Pancreas (tissue), 10 donors: ENCODE results near the gene ELP5. TPM values are rescaled to one million over a fixed set of nuclear protein-coding genes. Genes with fewer than 3 reads are reported as not detected.

Experiments used
- ATAC-seq, 4 donors: fragments of 200-7000 bp; cut with Tn5 transposase; one replicate each; pipeline versions ENCODE4 v1.8.0 to v1.9.1; 2020; ENCODE audit warnings: mild to moderate bottlenecking in 4 of 4, moderate library complexity in 4 of 4
- DNase-seq, 6 donors: peaks; one replicate each; pipeline ENCODE4 v3.0.0-alpha.2; 2020
- FAIRE-seq: peaks from 2 replicates; lab custom pipeline; 2012; peaks lifted over from hg19 to GRCh38; lab: Jason Lieb, UNC
- H3K27ac ChIP-seq, 4 donors: fragments of 200-600 bp; sonication (generic); 1 replicate in 3 of 4; 2 replicates in 1 of 4; pipeline versions ENCODE4 v1.5.0 to v1.8.0; 2020
- H3K27me3 ChIP-seq, 4 donors: fragments of 200-600 bp; one replicate each; pipeline ENCODE4 v1.8.0; 2021
- H3K36me3 ChIP-seq, 3 donors: fragments of 200-600 bp; sonication (generic) in 1 of 3; one replicate each; pipeline versions ENCODE4 v1.5.0 to v1.8.0; 2020 to 2021
- H3K4me1 ChIP-seq, 3 donors: fragments of 200-600 bp; one replicate each; pipeline ENCODE4 v1.8.0; 2021
- H3K4me3 ChIP-seq, 4 donors: fragments of 200-600 bp; sonication (generic) in 2 of 4; one replicate each; pipeline versions ENCODE4 v1.5.0 to v1.8.0; 2020 to 2021
- H3K9me3 ChIP-seq, 4 donors: fragments of 200-600 bp; one replicate each; pipeline ENCODE4 v1.8.0; 2021
- CTCF ChIP-seq, 4 donors: fragments of 200-600 bp; sonication (generic) in 3 of 4; IDR thresholded peaks; one replicate each; pipeline versions ENCODE4 v1.5.0 to v1.8.0; 2021; ENCODE audit warnings: antibody characterized with exemption in 4 of 4
- whole genome bisulfite sequencing, 2 donors: extraction: QIAGEN DNeasy Blood & Tissue Kit; methylation state at CpG; one replicate each; pipeline ENCODE4 v1.1.7; 2013; 5-methylcytosine and 5-hydroxymethylcytosine counted together
- intact Hi-C, 3 donors: fragments of 100-400 bp; cut with DNase I; formaldehyde crosslinking; loops; one replicate each; pipeline versions ENCODE4 v1.11.1 to v1.14.2; 2022
- polyA plus RNA-seq, 2 donors: library from polyadenylated mRNA; stranded (reverse); fragments of 200-250 nt; gene quantifications; one replicate each; pipeline ENCODE4 v1.2.3, GENCODE V29; 2013
- total RNA-seq, 6 donors: library from RNA; stranded (reverse); fragmentation: NEBNext Ultra II Directional in 4 of 6; extraction: Animal tissue kit (Norgen Biotek cat#: 25700) in 4 of 6; gene quantifications; one replicate each; pipeline versions ENCODE4 v1.2.1 to v1.2.4, GENCODE V29; 2021 to 2023
- donor health status: healthy with polysubstance abuse.
- donor health status: DM: no; HTN: no; CAD: no; lungs with moderate emphysema.
- donor health status: DM: no; HTN: no; CAD: no.
- donor health status: control.
- donor health status: control.
- donor health status: Bipolar disorder and iron deficiency.
- donor health status: DM: yes; HTN: yes; CAD: no.
- donor health status: DM: no; HTN: no; CAD: no.
- donor health status: DM: no; HTN: no; CAD: no.
- donor health status: DM: yes; HTN: yes; CAD: no.

ELP5 gene
- total and polyA plus RNA-seq, 8 donors, result 11.7 to 41.1 (median 19.5) TPM

- Histone ChIP-seq H3K4me1 (peaks cover 5 to 14% (median 9%) of the 10 kb centered on the region in 3 donors), H3K4me3 (no peak overlapping the region), H3K27ac (no peak overlapping the region), H3K27me3 (no peaks in the 10 kb centered on the region), H3K36me3 (no peaks in the 10 kb centered on the region), H3K9me3 (no peaks in the 10 kb centered on the region)
- TF ChIP-seq CTCF (IDR thresholded peaks at IDR 0.05), result no peak
- ATAC-seq (no peak), DNase-seq (no peak), FAIRE-seq (no peak)
- intact Hi-C loops, result no loop called here
- WGBS, 2 donors, result 86% methylated on average over 18 of the region's 18 CpGs
Observed at GRCh38 chr17:7283471-7284216, 31.6 kb downstream of the ELP5 start.

- Histone ChIP-seq H3K4me1 (peaks cover 5 to 14% (median 9%) of the 10 kb centered on the region in 3 donors), H3K36me3 (no peaks in the 10 kb centered on the region), H3K9me3 (no peaks in the 10 kb centered on the region), H3K27ac (no peak overlapping the region), H3K4me3 (no peak overlapping the region), H3K27me3 (no peaks in the 10 kb centered on the region)
- intact Hi-C loops, result no loop called here
- DNase-seq (no peak), FAIRE-seq (no peak), ATAC-seq (no peak)
- 87 to 95% methylated on average over 16 of the region's 16 CpGs for WGBS, 2 donors
- TF ChIP-seq CTCF (IDR thresholded peaks at IDR 0.05), result no peak
Observed at GRCh38 chr17:7284911-7285310, 32.9 kb downstream of the ELP5 start.

- Histone ChIP-seq H3K27ac (no peak overlapping the region), H3K4me3 (no peak overlapping the region), H3K4me1 (peaks cover 4 to 13% (median 9%) of the 10 kb centered on the region in 3 donors), H3K27me3 (no peaks in the 10 kb centered on the region), H3K36me3 (no peaks in the 10 kb centered on the region), H3K9me3 (no peaks in the 10 kb centered on the region)
- ATAC-seq (no peak), FAIRE-seq (no peak), DNase-seq (no peak)
- 85 to 89% methylated on average over 12 of the region's 12 CpGs for WGBS, 2 donors
- no peak for TF ChIP-seq CTCF (IDR thresholded peaks at IDR 0.05)
- intact Hi-C loops, result no loop called here
Observed at GRCh38 chr17:7285679-7286078, 33.7 kb downstream of the ELP5 start.

GRCh38 chr17:7289256-7290032 lies 37.4 kb downstream of the ELP5 start:
- WGBS, 2 donors, result 85 to 88% methylated on average over 17 to 18 of the region's 18 CpGs
- no peak for FAIRE-seq
- TF ChIP-seq CTCF (IDR thresholded peaks at IDR 0.05), result no peak
- no peak for DNase-seq
- no peak for ATAC-seq
- Histone ChIP-seq H3K27me3 (no peaks in the 10 kb centered on the region), H3K27ac (no peak overlapping the region), H3K4me1 (peaks cover 0 to 5% (median 0%) of the 10 kb centered on the region in 3 donors), H3K4me3 (no peak overlapping the region), H3K9me3 (no peaks in the 10 kb centered on the region), H3K36me3 (no peaks in the 10 kb centered on the region)
- intact Hi-C loops, result loop anchor here in 1 of 3 donors (10.0 kb wide), 1 partner anchor 245 kb away; the partner anchor contains the start of gene SLC16A11
